Pancreas (tissue), 10 donors: ENCODE data around the gene DOCK8. TPM values are rescaled to one million over a fixed set of nuclear protein-coding genes. Genes with fewer than 3 reads are reported as not detected.
A peak's percentile ranks its signal among the peaks of the same experiment; 100 is the strongest.

Experiments used
- ATAC-seq, 4 donors: fragments of 200-7000 bp; cut with Tn5 transposase; one replicate each; pipeline versions ENCODE4 v1.8.0 to v1.9.1; 2020; ENCODE audit warnings: mild to moderate bottlenecking in 4 of 4, moderate library complexity in 4 of 4
- DNase-seq, 6 donors: peaks; one replicate each; pipeline ENCODE4 v3.0.0-alpha.2; 2020
- FAIRE-seq: peaks from 2 replicates; lab custom pipeline; 2012; peaks lifted over from hg19 to GRCh38; lab: Jason Lieb, UNC
- H3K27ac ChIP-seq, 4 donors: fragments of 200-600 bp; sonication (generic); 1 replicate in 3 of 4; 2 replicates in 1 of 4; pipeline versions ENCODE4 v1.5.0 to v1.8.0; 2020
- H3K27me3 ChIP-seq, 4 donors: fragments of 200-600 bp; one replicate each; pipeline ENCODE4 v1.8.0; 2021
- H3K36me3 ChIP-seq, 3 donors: fragments of 200-600 bp; sonication (generic) in 1 of 3; one replicate each; pipeline versions ENCODE4 v1.5.0 to v1.8.0; 2020 to 2021
- H3K4me1 ChIP-seq, 3 donors: fragments of 200-600 bp; one replicate each; pipeline ENCODE4 v1.8.0; 2021
- H3K4me3 ChIP-seq, 4 donors: fragments of 200-600 bp; sonication (generic) in 2 of 4; one replicate each; pipeline versions ENCODE4 v1.5.0 to v1.8.0; 2020 to 2021
- H3K9me3 ChIP-seq, 4 donors: fragments of 200-600 bp; one replicate each; pipeline ENCODE4 v1.8.0; 2021
- WGBS, 2 donors: extraction: QIAGEN DNeasy Blood & Tissue Kit; methylation state at CpG; one replicate each; pipeline ENCODE4 v1.1.7; 2013; 5-methylcytosine and 5-hydroxymethylcytosine counted together
- intact Hi-C, 3 donors: fragments of 100-400 bp; cut with DNase I; formaldehyde crosslinking; loops; one replicate each; pipeline versions ENCODE4 v1.11.1 to v1.14.2; 2022
- polyA plus RNA-seq, 2 donors: library from polyadenylated mRNA; stranded (reverse); fragments of 200-250 nt; gene quantifications; one replicate each; pipeline ENCODE4 v1.2.3, GENCODE V29; 2013
- total RNA-seq, 6 donors: library from RNA; stranded (reverse); fragmentation: NEBNext Ultra II Directional in 4 of 6; extraction: Animal tissue kit (Norgen Biotek cat#: 25700) in 4 of 6; gene quantifications; one replicate each; pipeline versions ENCODE4 v1.2.1 to v1.2.4, GENCODE V29; 2021 to 2023
- TF ChIP-seq, protein P1 (sequence below), 4 donors: fragments of 200-600 bp; sonication (generic) in 3 of 4; IDR thresholded peaks; one replicate each; pipeline versions ENCODE4 v1.5.0 to v1.8.0; 2021; ENCODE audit warnings: antibody characterized with exemption in 4 of 4
- donor health status: healthy with polysubstance abuse.
- donor health status: DM: no; HTN: no; CAD: no; lungs with moderate emphysema.
- donor health status: DM: no; HTN: no; CAD: no.
- donor health status: control.
- donor health status: control.
- donor health status: Bipolar disorder and iron deficiency.
- donor health status: DM: yes; HTN: yes; CAD: no.
- donor health status: DM: no; HTN: no; CAD: no.
- donor health status: DM: no; HTN: no; CAD: no.
- donor health status: DM: yes; HTN: yes; CAD: no.

The DOCK8 gene
- total and polyA plus RNA-seq, 8 donors = 1.7 to 22.7 (median 6.0) TPM

DNA sequence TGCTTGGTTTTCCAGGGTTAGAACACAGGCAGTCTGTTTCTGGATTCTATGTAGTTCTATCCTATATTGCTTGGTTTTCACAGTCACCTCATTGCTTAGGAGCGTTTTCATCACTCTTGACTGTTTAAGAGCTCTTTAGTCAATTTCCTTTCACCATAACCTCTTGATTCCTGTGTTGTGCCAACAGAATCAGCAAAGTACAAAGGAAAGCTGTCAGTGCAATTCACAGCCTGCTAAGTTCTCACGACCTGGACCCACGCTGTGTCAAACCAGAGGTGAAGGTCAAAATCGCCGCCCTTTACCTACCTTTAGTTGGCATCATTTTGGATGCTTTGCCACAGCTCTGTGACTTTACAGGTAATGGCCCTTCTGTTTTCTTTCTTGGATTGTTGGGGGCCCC lies 199.9 kb downstream of the DOCK8 start:
- no peaks in the 10 kb centered on the region for H3K36me3 ChIP-seq
- TF ChIP-seq, protein P1, sequence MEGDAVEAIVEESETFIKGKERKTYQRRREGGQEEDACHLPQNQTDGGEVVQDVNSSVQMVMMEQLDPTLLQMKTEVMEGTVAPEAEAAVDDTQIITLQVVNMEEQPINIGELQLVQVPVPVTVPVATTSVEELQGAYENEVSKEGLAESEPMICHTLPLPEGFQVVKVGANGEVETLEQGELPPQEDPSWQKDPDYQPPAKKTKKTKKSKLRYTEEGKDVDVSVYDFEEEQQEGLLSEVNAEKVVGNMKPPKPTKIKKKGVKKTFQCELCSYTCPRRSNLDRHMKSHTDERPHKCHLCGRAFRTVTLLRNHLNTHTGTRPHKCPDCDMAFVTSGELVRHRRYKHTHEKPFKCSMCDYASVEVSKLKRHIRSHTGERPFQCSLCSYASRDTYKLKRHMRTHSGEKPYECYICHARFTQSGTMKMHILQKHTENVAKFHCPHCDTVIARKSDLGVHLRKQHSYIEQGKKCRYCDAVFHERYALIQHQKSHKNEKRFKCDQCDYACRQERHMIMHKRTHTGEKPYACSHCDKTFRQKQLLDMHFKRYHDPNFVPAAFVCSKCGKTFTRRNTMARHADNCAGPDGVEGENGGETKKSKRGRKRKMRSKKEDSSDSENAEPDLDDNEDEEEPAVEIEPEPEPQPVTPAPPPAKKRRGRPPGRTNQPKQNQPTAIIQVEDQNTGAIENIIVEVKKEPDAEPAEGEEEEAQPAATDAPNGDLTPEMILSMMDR (IDR thresholded peaks at IDR 0.05) = no peak
- intact Hi-C loops = no loop called here
- H3K27me3 ChIP-seq = no peaks in the 10 kb centered on the region
- FAIRE-seq (no peak), DNase-seq (peak in 2 of 6 donors; percentile 23 to 31), ATAC-seq (peak; percentile 25 to 82 (median 64))
- H3K27ac ChIP-seq = no peak overlapping the region
- H3K4me1 ChIP-seq = no peaks in the 10 kb centered on the region
- H3K9me3 ChIP-seq = no peaks in the 10 kb centered on the region
- WGBS, 2 donors = 39 to 45% methylated on average over 5 of the region's 5 CpGs
- H3K4me3 ChIP-seq = no peak overlapping the region

DNA sequence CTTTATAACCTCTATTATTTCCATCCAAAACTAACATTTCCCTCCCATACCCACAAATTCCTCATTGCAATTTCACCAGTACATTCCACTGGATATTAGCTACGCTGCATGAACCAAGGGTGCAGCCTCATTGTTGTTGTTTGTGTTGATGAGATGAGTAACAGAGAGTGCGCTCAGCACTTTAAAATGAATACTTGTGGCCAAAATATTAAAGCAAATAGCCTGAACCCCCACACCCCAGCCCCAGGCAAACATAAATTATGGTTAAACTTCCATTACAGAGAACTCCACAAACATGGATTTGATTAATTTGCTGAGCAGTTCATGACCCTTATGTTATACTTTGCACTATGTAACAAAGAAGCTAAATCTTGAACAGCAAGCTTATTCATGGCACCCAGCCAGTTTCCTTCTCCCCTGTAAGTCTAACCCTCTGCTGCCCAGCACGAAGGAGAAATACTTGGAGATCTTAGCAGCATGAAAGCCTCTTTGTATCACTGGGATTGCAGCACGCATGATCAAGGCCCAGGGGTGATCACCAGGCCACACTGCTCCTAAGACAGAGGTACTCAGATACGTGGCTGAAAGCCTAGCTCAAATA lies 205.0 kb downstream of the DOCK8 start:
- H3K27me3 ChIP-seq = no peaks in the 10 kb centered on the region
- H3K4me3 ChIP-seq = no peak overlapping the region
- DNase-seq (no peak), FAIRE-seq (no peak), ATAC-seq (no peak)
- no peaks in the 10 kb centered on the region for H3K9me3 ChIP-seq
- no peaks in the 10 kb centered on the region for H3K36me3 ChIP-seq
- intact Hi-C loops = no loop called here
- no peaks in the 10 kb centered on the region for H3K4me1 ChIP-seq
- H3K27ac ChIP-seq = no peak overlapping the region
- WGBS, 2 donors = 85 to 86% methylated on average over 5 of the region's 5 CpGs
- TF ChIP-seq, protein P1 (IDR thresholded peaks at IDR 0.05) = no peak

DNA sequence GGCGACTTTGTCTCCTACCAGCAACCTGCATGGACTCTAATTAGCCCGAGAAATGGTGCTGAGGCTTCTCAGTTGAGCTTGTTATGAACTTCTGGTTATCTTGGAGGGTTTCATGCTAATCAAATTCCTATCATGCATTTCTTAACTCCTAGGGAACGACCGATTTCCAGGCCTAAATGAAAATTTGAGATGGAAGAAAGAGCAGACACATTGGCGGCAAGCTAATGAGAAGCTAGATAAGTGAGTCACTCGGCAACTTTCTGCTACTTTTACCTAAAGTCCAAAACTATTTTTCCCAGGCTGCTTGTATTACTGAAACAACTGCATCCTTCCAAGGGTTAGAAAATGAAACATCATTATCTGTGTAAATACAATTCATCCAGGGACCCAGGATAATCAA lies 207.2 kb downstream of the DOCK8 start:
- intact Hi-C loops = no loop called here
- Histone ChIP-seq H3K9me3 (no peaks in the 10 kb centered on the region), H3K27me3 (no peaks in the 10 kb centered on the region), H3K27ac (no peak overlapping the region), H3K4me3 (no peak overlapping the region), H3K4me1 (no peaks in the 10 kb centered on the region), H3K36me3 (no peaks in the 10 kb centered on the region)
- ATAC-seq (no peak), DNase-seq (no peak), FAIRE-seq (no peak)
- TF ChIP-seq, protein P1 (IDR thresholded peaks at IDR 0.05) = no peak
- 93 to 95% methylated on average over 6 of the region's 6 CpGs for WGBS, 2 donors

DNA sequence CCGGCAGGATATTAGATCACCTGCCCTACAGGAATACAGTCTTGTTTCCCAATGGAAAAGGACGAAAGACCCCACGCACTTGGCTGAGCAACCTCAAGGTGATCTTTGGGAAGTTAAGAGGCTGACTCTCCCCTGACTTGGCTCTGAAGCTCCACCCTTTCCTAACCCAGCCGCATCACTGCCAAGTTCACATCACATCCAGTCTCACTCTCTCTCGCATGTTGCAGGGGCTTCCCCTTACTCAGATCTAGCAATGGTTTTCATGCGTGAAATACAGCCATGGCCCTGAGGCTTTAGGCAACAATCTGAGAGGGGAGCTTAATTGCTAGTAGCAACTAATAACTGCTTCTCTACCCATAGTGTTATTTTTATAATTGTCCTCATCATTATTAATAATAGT lies 211.6 kb downstream of the DOCK8 start:
- ATAC-seq (no peak), DNase-seq (no peak), FAIRE-seq (no peak)
- intact Hi-C loops = no loop called here
- Histone ChIP-seq H3K4me1 (peaks cover 0 to 3% (median 0%) of the 10 kb centered on the region in 3 donors), H3K4me3 (no peak overlapping the region), H3K27me3 (no peaks in the 10 kb centered on the region), H3K27ac (no peak overlapping the region), H3K9me3 (no peaks in the 10 kb centered on the region), H3K36me3 (no peaks in the 10 kb centered on the region)
- 90 to 92% methylated on average over 6 of the region's 6 CpGs for WGBS, 2 donors
- TF ChIP-seq, protein P1 (IDR thresholded peaks at IDR 0.05) = no peak

DNA sequence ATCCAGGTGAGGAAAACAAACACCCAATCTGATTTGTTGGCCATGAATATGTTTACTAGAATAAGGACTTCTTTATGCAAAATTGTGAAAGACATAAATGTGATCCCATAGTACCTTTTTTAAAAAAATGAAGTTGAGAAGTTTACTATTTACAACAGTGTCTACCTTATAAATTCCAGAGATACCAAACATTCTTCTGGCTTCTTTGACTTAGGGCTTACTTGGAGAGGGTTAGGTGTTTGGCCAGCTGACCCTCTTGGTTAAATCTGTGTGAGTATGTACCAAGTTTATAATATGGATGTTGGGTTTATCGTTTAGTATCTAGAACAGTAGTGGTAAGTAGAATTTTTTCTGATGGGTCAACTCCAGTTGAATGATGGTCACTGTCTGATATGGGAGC lies 212.3 kb downstream of the DOCK8 start:
- WGBS, 2 donors = 61 to 69% methylated on average over 1 of the region's 1 CpG
- H3K9me3 ChIP-seq = no peaks in the 10 kb centered on the region

More for the DNA sequence above, 212.3 kb downstream of the DOCK8 start:
- TF ChIP-seq, protein P1 (IDR thresholded peaks at IDR 0.05) = no peak
- no peaks in the 10 kb centered on the region for H3K27me3 ChIP-seq
- no peak overlapping the region for H3K27ac ChIP-seq
- no peaks in the 10 kb centered on the region for H3K36me3 ChIP-seq
- peaks cover 0 to 3% (median 0%) of the 10 kb centered on the region in 3 donors for H3K4me1 ChIP-seq
- FAIRE-seq (no peak), DNase-seq (no peak), ATAC-seq (no peak)
- intact Hi-C loops = no loop called here
- no peak overlapping the region for H3K4me3 ChIP-seq
